Middle frontal gyrus (tissue), 1 donor: ENCODE data around the gene EXT2.

Source experiments
- DNase-seq: peaks from one replicate; pipeline ENCODE4 v3.0.0-alpha.2; 2015; ENCODE audit warnings: low spot score; ENCODE audit errors: extremely low spot score

EXT2 gene

DNA sequence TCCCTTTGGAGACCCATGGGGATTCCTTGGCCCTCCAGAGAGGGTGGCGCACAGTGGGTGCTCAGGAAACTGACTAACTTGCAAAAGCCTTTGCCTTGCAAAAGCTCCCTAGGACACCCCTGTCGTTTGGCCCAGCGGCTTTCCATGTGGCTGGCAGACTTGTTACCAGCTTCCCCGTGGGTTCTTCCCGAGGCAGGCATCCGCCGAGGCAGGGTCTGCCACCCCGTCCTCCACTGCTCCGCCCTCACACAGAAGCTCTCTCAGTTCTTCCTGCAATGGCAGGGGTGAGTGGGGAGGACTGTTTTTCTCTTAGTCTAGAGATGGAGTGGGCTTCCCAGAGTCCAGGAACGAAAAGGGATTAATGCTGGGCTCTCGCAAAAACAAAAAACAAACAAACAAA, 191.4 kb downstream of the EXT2 start:
- no peak for DNase-seq

DNA sequence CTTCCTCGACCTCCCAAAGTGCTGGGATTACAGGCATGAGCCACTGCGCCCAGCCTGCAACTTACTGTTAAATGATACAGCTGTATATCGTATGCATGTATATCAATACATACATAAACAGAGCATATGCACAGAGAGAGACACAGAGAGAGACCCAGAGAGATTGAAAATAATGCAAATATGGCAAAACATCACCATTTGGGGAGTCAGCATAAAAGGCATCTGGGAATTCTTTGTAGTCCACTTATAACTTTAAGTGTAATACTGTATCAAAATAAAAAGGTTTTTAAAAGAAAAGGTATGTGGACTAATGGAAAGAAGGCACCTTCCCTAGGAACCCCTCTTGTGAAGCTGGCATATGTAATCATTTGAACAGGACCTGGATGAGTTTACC, 192.7 kb downstream of the EXT2 start:
- no peak for DNase-seq

DNA sequence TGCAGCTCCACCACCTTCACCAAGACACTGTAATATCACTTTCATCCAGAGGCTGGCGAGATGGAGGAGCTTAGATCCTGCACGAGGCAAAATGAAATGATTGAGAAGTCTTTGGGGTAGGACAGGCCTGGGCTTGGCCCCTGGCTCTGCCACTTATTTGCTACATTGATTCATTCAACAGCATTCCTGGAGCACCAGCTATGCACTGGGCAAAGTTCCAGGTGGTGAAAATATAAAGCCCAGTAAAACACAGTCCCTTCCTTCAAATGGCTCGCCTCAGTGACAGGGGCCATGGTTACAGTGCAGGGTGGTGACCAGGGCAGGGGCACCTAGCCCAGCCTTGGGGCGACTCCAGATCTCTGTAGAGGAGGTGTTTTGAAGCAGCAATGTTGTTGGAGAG, 194.7 kb downstream of the EXT2 start:
- no peak for DNase-seq
